CD4-positive, CD25-positive, alpha-beta regulatory T cell (primary cell): ENCODE data around the gene PPP1R14D. TPM values are rescaled to one million over a fixed set of nuclear protein-coding genes. Genes with fewer than 3 reads are reported as not detected.

Experiments used
- ATAC-seq, 2 donors: fragments of 150-1000 bp; cut with Tn5 transposase; one replicate each; pipeline ENCODE4 v1.10.0; 2021; ENCODE audit warnings: low read depth in 2 of 2, moderate number of reproducible peaks in 2 of 2, moderate library complexity in 1 of 2
- DNase-seq, 3 donors: peaks; one replicate each; pipeline versions ENCODE4 v3.0.0 to v3.0.0-alpha.2; 2012 to 2022; ENCODE audit warnings: mixed read lengths in 1 of 3
- H3K27ac ChIP-seq: one replicate; pipeline ENCODE4 v1.7.0; 2013; ENCODE audit warnings: mild to moderate bottlenecking, low read length; ENCODE audit not compliant: insufficient read depth, poor library complexity, severe bottlenecking
- H3K27me3 ChIP-seq: one replicate; pipeline ENCODE4 v1.7.0; 2013; ENCODE audit warnings: low read length; ENCODE audit not compliant: control insufficient read depth, insufficient read depth
- H3K36me3 ChIP-seq: one replicate; pipeline ENCODE4 v1.7.0; 2013; ENCODE audit warnings: mild to moderate bottlenecking, low read length, moderate library complexity; ENCODE audit not compliant: control insufficient read depth, insufficient read depth
- H3K4me1 ChIP-seq: 2 replicates; pipeline ENCODE4 v1.7.0; 2013; ENCODE audit warnings: mild to moderate bottlenecking, low read length; ENCODE audit not compliant: insufficient read depth, control insufficient read depth, poor library complexity, severe bottlenecking
- H3K4me3 ChIP-seq: one replicate; pipeline ENCODE4 v1.7.0; 2013; ENCODE audit warnings: low read depth, mild to moderate bottlenecking, low read length, moderate library complexity
- H3K9me3 ChIP-seq, 2 experiments: 1 replicate in 1 of 2; 2 replicates in 1 of 2; pipeline ENCODE4 v1.7.0; 2013; ENCODE audit warnings: low read length in 2 of 2, mild to moderate bottlenecking in 1 of 2, moderate library complexity in 1 of 2; ENCODE audit not compliant: control insufficient read depth in 2 of 2
- H3K27ac Mint-ChIP-seq, 3 donors: one replicate each; pipeline ENCODE4 v1.8.0; 2020 to 2022; ENCODE audit warnings: mild to moderate bottlenecking in 3 of 3, mixed read lengths in 3 of 3, moderate library complexity in 2 of 3
- H3K27me3 Mint-ChIP-seq: one replicate; pipeline ENCODE4 v1.8.0; 2022; ENCODE audit warnings: mild to moderate bottlenecking, mixed read lengths
- H3K36me3 Mint-ChIP-seq: one replicate; pipeline ENCODE4 v1.8.0; 2020; ENCODE audit warnings: mixed read lengths
- H3K4me1 Mint-ChIP-seq, 4 donors: one replicate each; pipeline ENCODE4 v1.8.0; 2020 to 2022; ENCODE audit warnings: mixed read lengths in 4 of 4, mild to moderate bottlenecking in 1 of 4
- H3K4me3 Mint-ChIP-seq, 4 donors: one replicate each; pipeline ENCODE4 v1.8.0; 2020 to 2022; ENCODE audit warnings: mild to moderate bottlenecking in 4 of 4, mixed read lengths in 4 of 4, moderate library complexity in 3 of 4
- H3K9me3 Mint-ChIP-seq, 7 donors: one replicate each; pipeline ENCODE4 v1.8.0; 2020 to 2022; ENCODE audit warnings: mixed read lengths in 7 of 7, mild to moderate bottlenecking in 3 of 7, moderate library complexity in 2 of 7
- polyA plus RNA-seq, 4 donors: library from polyadenylated mRNA; unstranded; fragments of 300-500 nt; fragmentation: Illumina TruSeq; gene quantifications; one replicate each; pipeline ENCODE4 v1.2.3, GENCODE V29; 2021
- total RNA-seq: library from RNA; stranded (reverse); gene quantifications from one replicate; pipeline ENCODE4 v1.2.3, GENCODE V29; 2022

Gene PPP1R14D
- total and polyA plus RNA-seq, 5 donors from 2014 or later = not detected

GRCh38 chr15:40787344-40787841, 41.1 kb downstream of the PPP1R14D start:
- DNase-seq (peak in 2 of 3 donors; percentile 33 to 59), ATAC-seq (peak in 1 of 2 donors; percentile 42)
- H3K9me3 ChIP-seq = no peaks in the 10 kb centered on the region
- Mint-ChIP-seq H3K4me1 (peaks cover 11 to 43% (median 25%) of the 10 kb centered on the region in 4 donors), H3K27me3 (no peaks in the 10 kb centered on the region), H3K9me3 (peaks cover 0 to 1% (median 0%) of the 10 kb centered on the region in 7 donors), H3K27ac (peak overlapping the region; percentile 43 to 86 (median 83)), H3K36me3 (peaks cover 2% of the 10 kb centered on the region), H3K4me3 (peak overlapping the region in 1 of 4 donors; percentile 27)
- H3K4me3 ChIP-seq = no peak overlapping the region
- no peak overlapping the region for H3K27ac ChIP-seq
- peaks cover 5% of the 10 kb centered on the region for H3K36me3 ChIP-seq
- peaks cover 14% of the 10 kb centered on the region for H3K4me1 ChIP-seq
- no peaks in the 10 kb centered on the region for H3K27me3 ChIP-seq

DNA sequence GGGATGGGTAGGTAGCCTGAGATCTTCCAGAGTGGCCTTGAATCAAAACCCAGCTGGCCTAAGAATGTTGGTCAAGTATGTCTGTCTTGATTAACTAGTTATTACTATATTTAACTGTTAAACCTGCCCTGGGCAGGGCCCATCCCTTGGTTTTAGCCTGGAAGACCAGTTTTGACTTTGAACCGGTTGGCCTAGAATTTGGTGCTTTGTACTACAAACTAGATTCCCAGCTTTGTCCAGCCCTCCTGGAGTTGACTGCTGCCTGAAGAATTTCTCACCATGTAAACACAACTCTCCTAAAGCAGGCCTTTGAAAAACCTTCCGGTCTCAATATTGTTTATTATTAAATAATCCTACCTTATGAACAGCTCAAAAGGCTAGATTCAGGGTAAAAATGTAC, 42.7 kb downstream of the PPP1R14D start:
- H3K27me3 ChIP-seq = no peaks in the 10 kb centered on the region
- Mint-ChIP-seq H3K9me3 (peaks cover 0 to 1% (median 0%) of the 10 kb centered on the region in 7 donors), H3K4me3 (no peak overlapping the region), H3K36me3 (peaks cover 3% of the 10 kb centered on the region), H3K27ac (no peak overlapping the region), H3K27me3 (no peaks in the 10 kb centered on the region), H3K4me1 (peaks cover 11 to 38% (median 23%) of the 10 kb centered on the region in 4 donors)
- no peak for ATAC-seq
- no peak for DNase-seq
- no peaks in the 10 kb centered on the region for H3K36me3 ChIP-seq
- H3K4me1 ChIP-seq = peaks cover 14% of the 10 kb centered on the region
- no peak overlapping the region for H3K4me3 ChIP-seq
- no peaks in the 10 kb centered on the region for H3K9me3 ChIP-seq
- no peak overlapping the region for H3K27ac ChIP-seq

DNA sequence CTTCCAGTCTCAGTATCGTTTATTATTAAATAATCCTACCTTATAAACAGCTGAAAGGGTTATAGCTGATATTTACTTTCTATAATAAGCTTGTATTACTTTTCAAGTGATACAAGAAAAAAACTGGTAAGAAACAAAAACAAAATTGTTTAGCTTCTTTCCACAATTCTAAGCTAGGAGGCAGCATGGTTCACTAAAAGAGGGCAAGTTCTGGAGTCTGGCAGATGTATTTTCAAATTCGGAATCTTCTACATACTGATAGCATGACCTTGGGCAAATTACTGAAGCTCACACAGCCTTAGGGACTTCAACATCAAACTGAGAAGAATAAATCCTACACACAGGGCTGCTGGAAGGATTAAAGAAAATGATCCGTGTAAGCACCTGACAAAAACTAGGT, 43.3 kb downstream of the PPP1R14D start:
- Mint-ChIP-seq H3K9me3 (peaks cover 0 to 1% (median 0%) of the 10 kb centered on the region in 7 donors), H3K27ac (no peak overlapping the region), H3K27me3 (no peaks in the 10 kb centered on the region), H3K4me1 (peaks cover 11 to 38% (median 23%) of the 10 kb centered on the region in 4 donors), H3K4me3 (no peak overlapping the region), H3K36me3 (peaks cover 3% of the 10 kb centered on the region)
- no peak for ATAC-seq
- no peak for DNase-seq
- Histone ChIP-seq H3K4me1 (peaks cover 14% of the 10 kb centered on the region), H3K9me3 (no peaks in the 10 kb centered on the region), H3K4me3 (no peak overlapping the region), H3K36me3 (no peaks in the 10 kb centered on the region), H3K27me3 (no peaks in the 10 kb centered on the region), H3K27ac (no peak overlapping the region)

GRCh38 chr15:40782609-40783227, 45.8 kb downstream of the PPP1R14D start:
- no peaks in the 10 kb centered on the region for H3K27me3 ChIP-seq
- H3K36me3 ChIP-seq = peaks cover 13% of the 10 kb centered on the region
- ATAC-seq (peak; percentile 94 to 97), DNase-seq (peak; percentile 71 to 82 (median 79))
- peaks cover 11 to 27% (median 14%) of the 10 kb centered on the region in 4 donors for H3K4me1 Mint-ChIP-seq
- no peaks in the 10 kb centered on the region for H3K9me3 ChIP-seq
- no peaks in the 10 kb centered on the region for H3K9me3 Mint-ChIP-seq
- peaks cover 9% of the 10 kb centered on the region for H3K36me3 Mint-ChIP-seq
- H3K4me3 ChIP-seq = no peak overlapping the region
- no peak overlapping the region for H3K4me3 Mint-ChIP-seq
- no peak overlapping the region for H3K27ac ChIP-seq
- peaks cover 10% of the 10 kb centered on the region for H3K4me1 ChIP-seq
- no peaks in the 10 kb centered on the region for H3K27me3 Mint-ChIP-seq
- peak overlapping the region in 1 of 3 donors; percentile 62 for H3K27ac Mint-ChIP-seq

DNA sequence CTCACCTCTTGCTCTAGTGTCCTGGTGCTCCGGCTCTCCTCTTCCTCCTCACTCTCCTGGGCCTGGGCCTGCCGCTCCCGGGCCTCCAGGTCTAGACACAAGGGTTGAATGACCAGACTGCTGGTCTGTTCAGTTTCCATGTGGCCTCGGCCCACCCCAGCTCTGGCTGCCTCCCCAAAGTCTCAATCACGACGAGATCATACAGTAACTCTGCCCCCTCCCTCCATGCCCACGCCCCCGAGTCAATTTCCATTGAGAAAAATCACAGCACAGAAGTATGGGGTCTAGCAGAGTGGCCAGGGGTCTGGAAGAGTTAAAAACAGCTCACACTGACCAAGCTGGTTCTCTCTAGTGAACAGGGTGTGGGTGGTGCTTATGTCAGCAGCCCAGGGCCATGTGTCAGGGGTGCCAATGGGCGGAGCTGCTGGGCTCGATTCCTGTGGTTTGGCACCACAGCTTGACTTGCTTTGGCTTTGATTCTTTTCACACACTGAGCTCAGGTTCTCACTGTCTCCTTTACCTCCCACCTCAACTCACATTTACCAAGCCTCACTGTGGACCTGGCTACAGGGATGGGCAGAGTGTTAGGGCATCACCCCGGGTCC, 51.9 kb downstream of the PPP1R14D start:
- Histone ChIP-seq H3K4me3 (no peak overlapping the region), H3K27ac (no peak overlapping the region), H3K9me3 (no peaks in the 10 kb centered on the region), H3K27me3 (no peaks in the 10 kb centered on the region), H3K4me1 (no peaks in the 10 kb centered on the region), H3K36me3 (peaks cover 53% of the 10 kb centered on the region)
- Mint-ChIP-seq H3K36me3 (peaks cover 24% of the 10 kb centered on the region), H3K27ac (no peak overlapping the region), H3K4me3 (no peak overlapping the region), H3K4me1 (peaks cover 0 to 6% (median 0%) of the 10 kb centered on the region in 4 donors), H3K9me3 (no peaks in the 10 kb centered on the region), H3K27me3 (no peaks in the 10 kb centered on the region)
- DNase-seq (peak in 1 of 3 donors; percentile 64), ATAC-seq (no peak)

GRCh38 chr15:40775740-40776536, 52.6 kb downstream of the PPP1R14D start:
- H3K4me3 ChIP-seq = no peak overlapping the region
- DNase-seq = no peak
- peaks cover 24% of the 10 kb centered on the region for H3K36me3 Mint-ChIP-seq
- no peak overlapping the region for H3K4me3 Mint-ChIP-seq
- peaks cover 0 to 6% (median under 1%) of the 10 kb centered on the region in 4 donors for H3K4me1 Mint-ChIP-seq
- no peaks in the 10 kb centered on the region for H3K27me3 ChIP-seq
- no peaks in the 10 kb centered on the region for H3K9me3 ChIP-seq
- H3K36me3 ChIP-seq = peaks cover 53% of the 10 kb centered on the region
- no peaks in the 10 kb centered on the region for H3K4me1 ChIP-seq
- no peaks in the 10 kb centered on the region for H3K9me3 Mint-ChIP-seq
- H3K27ac Mint-ChIP-seq = no peak overlapping the region
- H3K27me3 Mint-ChIP-seq = no peaks in the 10 kb centered on the region
- H3K27ac ChIP-seq = no peak overlapping the region
- ATAC-seq = no peak

DNA sequence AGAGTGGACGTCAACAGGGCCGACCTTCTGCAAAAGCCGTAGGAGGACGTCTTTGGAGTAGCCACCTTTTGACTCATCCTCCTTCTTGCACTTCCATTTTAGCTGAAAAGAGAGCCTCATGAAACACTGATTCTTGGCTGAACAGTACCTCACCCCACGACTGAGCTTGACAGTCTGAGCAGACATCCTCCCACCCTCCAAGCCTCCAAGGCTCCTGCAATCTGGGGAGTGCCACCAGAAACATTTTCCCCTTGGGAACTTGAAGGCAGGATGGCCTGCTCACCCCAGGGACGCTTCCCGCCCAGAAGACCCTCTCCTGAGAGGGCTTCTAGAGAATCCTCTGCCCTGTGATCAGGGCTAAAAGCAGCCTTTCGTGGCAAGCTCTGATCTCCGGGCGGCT, 53.5 kb downstream of the PPP1R14D start:
- Histone ChIP-seq H3K36me3 (peaks cover 53% of the 10 kb centered on the region), H3K4me3 (no peak overlapping the region), H3K27ac (no peak overlapping the region), H3K4me1 (peaks cover 1% of the 10 kb centered on the region), H3K27me3 (no peaks in the 10 kb centered on the region), H3K9me3 (no peaks in the 10 kb centered on the region)
- H3K9me3 Mint-ChIP-seq = no peaks in the 10 kb centered on the region
- H3K27ac Mint-ChIP-seq = no peak overlapping the region
- DNase-seq (no peak), ATAC-seq (no peak)
- H3K4me3 Mint-ChIP-seq = no peak overlapping the region
- H3K36me3 Mint-ChIP-seq = peaks cover 24% of the 10 kb centered on the region
- peaks cover 0 to 9% (median 4%) of the 10 kb centered on the region in 4 donors for H3K4me1 Mint-ChIP-seq
- no peaks in the 10 kb centered on the region for H3K27me3 Mint-ChIP-seq
